ENCODE data around the gene C1QL4. TPM values are rescaled to one million over a fixed set of nuclear protein-coding genes. Genes with fewer than 3 reads are reported as not detected.

The C1QL4 gene
- total and polyA plus RNA-seq, 9 of the 15 experiments (the other 6 are each of a cell fraction or from before 2014, with no cell fraction given) = 0.08 to 2.1 (median 0.31) TPM

GRCh38 chr12:49342066-49342913, 5.3 kb upstream of the C1QL4 start (continued):
- TF ChIP-seq ZNF318 (IDR thresholded peaks at IDR 0.05; ENCODE audit: borderline replicate concordance in 1 of 2, low read depth in 1 of 2) = no peak
- TF ChIP-seq BRF1 (IDR thresholded peaks at IDR 0.05; ENCODE audit: borderline replicate concordance, extremely low read depth, insufficient read length) = no peak
- no peak for TF ChIP-seq ARNT (IDR thresholded peaks at IDR 0.05)
- TF ChIP-seq DDX20 (tag; IDR thresholded peaks at IDR 0.05; ENCODE audit: low read depth) = no peak
- TF ChIP-seq E2F5 (CRISPR knock-in tag; IDR thresholded peaks at IDR 0.05) = no peak
- TF ChIP-seq JUNB (CRISPR knock-in tag; conservative IDR thresholded peaks at IDR 0.05) = no peak
- TF ChIP-seq ZNF507 (tag; conservative IDR thresholded peaks at IDR 0.05) = no peak
- TF ChIP-seq KLF1 (tag; IDR thresholded peaks at IDR 0.05) = no peak
- TF ChIP-seq HOMEZ (CRISPR knock-in tag; IDR thresholded peaks at IDR 0.05) = no peak
- no peak; the same call in 1 of the 2 replicates for TF ChIP-seq PHF8 (IDR thresholded peaks at IDR 0.05; ENCODE audit: borderline replicate concordance, low read length)
- TF ChIP-seq NEUROD1 (IDR thresholded peaks at IDR 0.05; ENCODE audit: borderline replicate concordance, low read depth, low read length, partially characterized antibody) = peak; percentile 30
- no peak for TF ChIP-seq NR3C1 (CRISPR knock-in tag; IDR thresholded peaks at IDR 0.05)
- TF ChIP-seq MAX (CRISPR knock-in tag; IDR thresholded peaks at IDR 0.05) = peak; percentile 40; the same call in 1 of the 2 replicates

Measured in K562 (cell line).